Measurements from ENCODE around the gene SEMA4D. TPM values are rescaled to one million over a fixed set of nuclear protein-coding genes. Genes with fewer than 3 reads are reported as not detected.

The SEMA4D gene
- total and polyA plus RNA-seq, 12 donors: 3.5 to 57.0 (median 26.7) TPM

GRCh38 chr9:89449261-89449671, 48.6 kb downstream of the SEMA4D start:
- Histone ChIP-seq H3K4me3 (no peak overlapping the region), H3K4me1 (replicated peaks in 1 of 2) (no peaks in the 10 kb centered on the region), H3K9me3 (replicated peaks in 1 of 3) (no peaks in the 10 kb centered on the region), H3K27ac (no peak overlapping the region), H3K36me3 (replicated peaks in 1 of 2) (peaks cover 0 to 4% of the 10 kb centered on the region in 2 donors), H3K27me3 (no peaks in the 10 kb centered on the region)
- 89 to 94% (median 90%) methylated on average over 17 of the region's 17 CpGs for WGBS, 4 donors
- DNase-seq: no peak
- intact Hi-C loops (cut with DNase I): no loop called here
- TF ChIP-seq CTCF (IDR thresholded peaks at IDR 0.05) (no peak), POLR2A (IDR thresholded peaks at IDR 0.05) (no peak)

- H3K27me3 ChIP-seq: no peaks in the 10 kb centered on the region
- DNase-seq: no peak
- H3K4me1 ChIP-seq (replicated peaks in 1 of 2): no peaks in the 10 kb centered on the region
- H3K27ac ChIP-seq: no peak overlapping the region
- no peaks in the 10 kb centered on the region for H3K36me3 ChIP-seq (replicated peaks in 1 of 2)
- no peak overlapping the region for H3K4me3 ChIP-seq
- WGBS, 4 donors: 72 to 90% (median 81%) methylated on average over 7 to 8 of the region's 8 CpGs
- no peaks in the 10 kb centered on the region for H3K9me3 ChIP-seq (replicated peaks in 1 of 3)
- no peak for TF ChIP-seq CTCF (IDR thresholded peaks at IDR 0.05)
- TF ChIP-seq POLR2A (IDR thresholded peaks at IDR 0.05): no peak
- intact Hi-C loops (cut with DNase I): no loop called here
Measured at GRCh38 chr9:89448821-89449220, 49.1 kb downstream of the SEMA4D start.

GRCh38 chr9:89448381-89448780, 49.5 kb downstream of the SEMA4D start:
- 74 to 83% (median 81%) methylated on average over 10 to 11 of the region's 11 CpGs for WGBS, 4 donors
- Histone ChIP-seq H3K27ac (no peak overlapping the region), H3K4me3 (no peak overlapping the region), H3K27me3 (no peaks in the 10 kb centered on the region), H3K36me3 (replicated peaks in 1 of 2) (no peaks in the 10 kb centered on the region), H3K4me1 (replicated peaks in 1 of 2) (no peaks in the 10 kb centered on the region), H3K9me3 (replicated peaks in 1 of 3) (no peaks in the 10 kb centered on the region)
- DNase-seq: no peak
- intact Hi-C loops (cut with DNase I): no loop called here
- TF ChIP-seq CTCF (IDR thresholded peaks at IDR 0.05) (no peak), POLR2A (IDR thresholded peaks at IDR 0.05) (no peak)

- no peak for DNase-seq
- WGBS, 4 donors: 96 to 100% (median 97%) methylated on average over 7 to 8 of the region's 8 CpGs
- no peaks in the 10 kb centered on the region for H3K27me3 ChIP-seq
- H3K9me3 ChIP-seq (replicated peaks in 1 of 3): no peaks in the 10 kb centered on the region
- peaks cover 0 to 6% of the 10 kb centered on the region in 2 donors for H3K4me1 ChIP-seq (replicated peaks in 1 of 2)
- H3K27ac ChIP-seq: no peak overlapping the region
- H3K36me3 ChIP-seq (replicated peaks in 1 of 2): no peaks in the 10 kb centered on the region
- H3K4me3 ChIP-seq: no peak overlapping the region
- TF ChIP-seq CTCF (IDR thresholded peaks at IDR 0.05) (no peak), POLR2A (IDR thresholded peaks at IDR 0.05) (no peak)
- intact Hi-C loops (cut with DNase I): no loop called here
Measured at GRCh38 chr9:89447416-89447815, 50.5 kb downstream of the SEMA4D start.

All from adrenal gland (tissue), 12 donors.